ENCODE results near the gene PRKCD.
A peak's percentile ranks its signal among the peaks of the same experiment; 100 is the strongest.

Gene PRKCD

GRCh38 chr3:53170325-53171063 lies 9.5 kb downstream of the PRKCD start:
- DNase-seq (peak; percentile 39), ATAC-seq (peak; percentile 20)

- ATAC-seq, result no peak
- no peak for DNase-seq
These were observed 10.0 kb downstream of the PRKCD start for GRCh38 chr3:53171064-53171418.

- DNase-seq (no peak), ATAC-seq (no peak)
These were observed 11.0 kb downstream of the PRKCD start for GRCh38 chr3:53171827-53172505.

GRCh38 chr3:53173107-53173506 lies 12.1 kb downstream of the PRKCD start:
- ATAC-seq (no peak), DNase-seq (no peak)

- no peak for ATAC-seq
These were observed 13.6 kb downstream of the PRKCD start for GRCh38 chr3:53174346-53175250.

GRCh38 chr3:53175613-53176540 lies 14.9 kb downstream of the PRKCD start:
- ATAC-seq, result no peak
- DNase-seq, result no peak

More at GRCh38 chr3:53174346-53175250, 13.6 kb downstream of the PRKCD start:
- no peak for DNase-seq

- ATAC-seq (no peak), DNase-seq (no peak)
These were observed 17.2 kb downstream of the PRKCD start for GRCh38 chr3:53178246-53178645.

- ATAC-seq (no peak), DNase-seq (no peak)
These were observed 18.6 kb downstream of the PRKCD start for GRCh38 chr3:53179580-53179979.

GRCh38 chr3:53180305-53181023 lies 19.5 kb downstream of the PRKCD start:
- peak; percentile 40 for ATAC-seq
- DNase-seq, result no peak

GRCh38 chr3:53181024-53181371 lies 20.0 kb downstream of the PRKCD start:
- DNase-seq (no peak), ATAC-seq (no peak)

- DNase-seq, result no peak
- ATAC-seq, result no peak
These were observed 20.5 kb downstream of the PRKCD start for GRCh38 chr3:53181528-53181927.

- DNase-seq (no peak), ATAC-seq (no peak)
These were observed 21.9 kb downstream of the PRKCD start for GRCh38 chr3:53182764-53183355.

GRCh38 chr3:53183514-53183913 lies 22.5 kb downstream of the PRKCD start:
- DNase-seq (no peak), ATAC-seq (no peak)

- no peak for DNase-seq
- no peak for ATAC-seq
These were observed 23.7 kb downstream of the PRKCD start for GRCh38 chr3:53184701-53185100.

- DNase-seq, result no peak
- ATAC-seq, result no peak
These were observed 24.9 kb downstream of the PRKCD start for GRCh38 chr3:53185761-53186465.

- ATAC-seq, result no peak
- no peak for DNase-seq
These were observed 25.7 kb downstream of the PRKCD start for GRCh38 chr3:53186726-53187125.

GRCh38 chr3:53187430-53187829 lies 26.4 kb downstream of the PRKCD start:
- ATAC-seq (no peak), DNase-seq (no peak)

- ATAC-seq (no peak), DNase-seq (no peak)
These were observed 27.2 kb downstream of the PRKCD start for GRCh38 chr3:53188136-53188685.

- ATAC-seq (no peak), DNase-seq (no peak)
These were observed 27.7 kb downstream of the PRKCD start for GRCh38 chr3:53188720-53189119.

GRCh38 chr3:53189276-53189675 lies 28.3 kb downstream of the PRKCD start:
- DNase-seq (no peak), ATAC-seq (no peak)
